HK-2 (cell line): ENCODE results near the gene TIMM21.

Experiments
- DNase-seq: peaks from one replicate; pipeline ENCODE4 v3.0.0-alpha.2; 2018; ENCODE audit not compliant: unreplicated experiment

The TIMM21 gene

GRCh38 chr18:74147779-74148542 lies at the start of gene TIMM21, which contains the start of gene FBXO15:
TIMM21 (plus strand) TSS chr18:74148523; CDS start chr18:74148809, 286 bp downstream.
FBXO15 (minus strand) TSS chr18:74147834; CDS start chr18:74147785, 49 bp downstream.
- peak; percentile 92 for DNase-seq

- DNase-seq, result no peak
Measured at GRCh38 chr18:74108460-74108859, 39.9 kb upstream of the TIMM21 start.

- DNase-seq, result no peak
Measured at GRCh38 chr18:74110149-74110548, 38.2 kb upstream of the TIMM21 start.

- no peak for DNase-seq
Measured at GRCh38 chr18:74110976-74111375, 37.3 kb upstream of the TIMM21 start.

- no peak for DNase-seq
Measured at GRCh38 chr18:74113711-74114110, 34.6 kb upstream of the TIMM21 start.

GRCh38 chr18:74114116-74114515 lies 34.2 kb upstream of the TIMM21 start:
- DNase-seq, result no peak

- no peak for DNase-seq
Measured at GRCh38 chr18:74115046-74115445, 33.3 kb upstream of the TIMM21 start.

- no peak for DNase-seq
Measured at GRCh38 chr18:74116633-74117554, 31.4 kb upstream of the TIMM21 start.

GRCh38 chr18:74123200-74123599 lies 25.1 kb upstream of the TIMM21 start:
- no peak for DNase-seq

- DNase-seq, result no peak
Measured at GRCh38 chr18:74124642-74125041, 23.7 kb upstream of the TIMM21 start.

GRCh38 chr18:74126684-74127655 lies 21.4 kb upstream of the TIMM21 start:
- no peak for DNase-seq

- DNase-seq, result no peak
Measured at GRCh38 chr18:74128159-74128558, 20.2 kb upstream of the TIMM21 start.

GRCh38 chr18:74131124-74131523 lies 17.2 kb upstream of the TIMM21 start:
- no peak for DNase-seq

GRCh38 chr18:74132201-74132600 lies 16.1 kb upstream of the TIMM21 start:
- no peak for DNase-seq

- DNase-seq, result no peak
Measured at GRCh38 chr18:74137920-74138538, 10.3 kb upstream of the TIMM21 start.

- DNase-seq, result no peak
Measured at GRCh38 chr18:74139411-74139810, 8.9 kb upstream of the TIMM21 start.

- no peak for DNase-seq
Measured at GRCh38 chr18:74139888-74140287, 8.4 kb upstream of the TIMM21 start.

- DNase-seq, result no peak
Measured at GRCh38 chr18:74140582-74140981, 7.7 kb upstream of the TIMM21 start.

GRCh38 chr18:74141667-74142066 lies 6.7 kb upstream of the TIMM21 start:
- no peak for DNase-seq

- no peak for DNase-seq
Measured at GRCh38 chr18:74142252-74142651, 6.1 kb upstream of the TIMM21 start.

GRCh38 chr18:74146756-74147155 lies 1.6 kb upstream of the TIMM21 start:
- no peak for DNase-seq
